PC-3 (cell line): ENCODE data around the gene WAC. TPM values are rescaled to one million over a fixed set of nuclear protein-coding genes. Genes with fewer than 3 reads are reported as not detected.

ENCODE experiments used
- ATAC-seq: fragments of 200-7000 bp; cut with Tn5 transposase; 2 replicates; pipeline ENCODE4 v1.9.1; 2020; ENCODE audit warnings: mild to moderate bottlenecking, moderate library complexity
- BruUV-seq: library from RNA; stranded (reverse); fragments of 400-500 nt; replicated peaks from 2 replicates; lab custom pipeline; 2021; lab: Mats Ljungman, UMichigan
- CTCF ChIA-PET: fragments of 300-600 bp; sonication (Branson Sonifier 250); formaldehyde crosslinking; loops from one replicate; lab custom pipeline; 2022; ENCODE audit warnings: antibody characterized with exemption; lab: Charles Lee
- POLR2A ChIA-PET: fragments of 300-600 bp; sonication (Branson Sonifier 250); formaldehyde crosslinking; loops from one replicate; lab custom pipeline; 2022; ENCODE audit warnings: antibody characterized with exemption; ENCODE audit not compliant: unreplicated experiment; lab: Charles Lee
- DNase-seq: peaks from one replicate; pipeline ENCODE4 v3.0.0-alpha.2; 2015
- H2AFZ ChIP-seq: fragments of 300-600 bp; sonication (generic); 2 replicates; pipeline ENCODE4 v1.6.0; 2016; ENCODE audit warnings: antibody characterized with exemption, low read length
- H3F3A ChIP-seq: fragments of 300-600 bp; sonication (generic); one replicate; pipeline ENCODE4 v1.6.0; 2017; ENCODE audit warnings: antibody characterized with exemption, low read length, control low read depth, mild to moderate bottlenecking; ENCODE audit not compliant: unreplicated experiment
- H3K27ac ChIP-seq: fragments of 300-600 bp; sonication (generic); 2 replicates; pipeline ENCODE4 v1.5.1; 2016; ENCODE audit warnings: mild to moderate bottlenecking, low read length
- H3K27me3 ChIP-seq: fragments of 300-600 bp; sonication (generic); 2 replicates; pipeline ENCODE4 v1.6.1; 2016; ENCODE audit warnings: low read length, mixed read lengths
- H3K36me3 ChIP-seq: fragments of 300-600 bp; sonication (generic); 2 replicates; pipeline ENCODE4 v1.6.1; 2016; ENCODE audit warnings: low read depth, mixed run types, low read length, mixed read lengths
- H3K4me1 ChIP-seq: fragments of 300-600 bp; sonication (generic); 2 replicates; pipeline ENCODE4 v1.5.1; 2016; ENCODE audit warnings: low read length; ENCODE audit not compliant: insufficient read depth
- H3K4me2 ChIP-seq: fragments of 300-600 bp; sonication (generic); 2 replicates; pipeline ENCODE4 v1.6.0; 2016; ENCODE audit warnings: low read length
- H3K4me3 ChIP-seq: fragments of 300-600 bp; sonication (generic); 2 replicates; pipeline ENCODE4 v1.5.1; 2016; ENCODE audit warnings: mild to moderate bottlenecking, low read length, mixed read lengths
- H3K79me2 ChIP-seq: fragments of 300-600 bp; sonication (generic); 2 replicates; pipeline ENCODE4 v1.6.1; 2017; ENCODE audit warnings: low read length, mixed read lengths
- H3K9ac ChIP-seq: fragments of 300-600 bp; sonication (generic); 2 replicates; pipeline ENCODE4 v1.6.0; 2016; ENCODE audit warnings: mild to moderate bottlenecking, low read length
- H3K9me2 ChIP-seq: fragments of 300-600 bp; sonication (generic); replicated peaks from 2 replicates; pipeline ENCODE4 v1.6.1; 2016; ENCODE audit warnings: mixed run types, low read length, mixed read lengths
- H3K9me3 ChIP-seq: fragments of 300-600 bp; sonication (generic); 2 replicates; pipeline ENCODE4 v1.6.1; 2016; ENCODE audit warnings: low read length, mixed read lengths
- H4K20me1 ChIP-seq: fragments of 300-600 bp; sonication (generic); 2 replicates; pipeline ENCODE4 v1.6.1; 2016; ENCODE audit warnings: low read length, mixed read lengths
- CTCF ChIP-seq: fragments of 300-600 bp; sonication (generic); conservative IDR thresholded peaks from 2 replicates; pipeline ENCODE4 v1.5.1; 2017; ENCODE audit warnings: antibody characterized with exemption, low read depth, mild to moderate bottlenecking, low read length
- EZH2 ChIP-seq: fragments of 300-600 bp; sonication (generic); IDR thresholded peaks from one replicate; pipeline ENCODE4 v1.6.1; 2017; ENCODE audit warnings: antibody characterized with exemption, mild to moderate bottlenecking, low read length; ENCODE audit not compliant: unreplicated experiment
- EZH2phosphoT487 ChIP-seq: fragments of 300-600 bp; sonication (generic); IDR thresholded peaks from 2 replicates; pipeline ENCODE4 v1.6.1; 2018; ENCODE audit warnings: mild to moderate bottlenecking, antibody characterized with exemption, low read length, borderline replicate concordance
- intact Hi-C: fragments of 100-400 bp; cut with micrococcal nuclease; formaldehyde crosslinking; loops from 2 replicates; pipeline ENCODE4 v1.9.0; 2023
- total RNA-seq: library from RNA; depleted of rRNA; stranded (reverse); fragments of >200 nt; gene quantifications from 2 replicates; pipeline ENCODE4 v1.2.3, GENCODE V29; 2014

WAC gene
- total RNA-seq, 1 experiment from 2014 or later = 49.2 TPM

- peaks cover 3% of the 10 kb centered on the region; the same call in 1 of the 2 replicates for H3K36me3 ChIP-seq
- no peaks in the 10 kb centered on the region for H3K4me1 ChIP-seq
- no peaks in the 10 kb centered on the region for H3K27me3 ChIP-seq
- no peak overlapping the region for H3K4me3 ChIP-seq
- no peaks in the 10 kb centered on the region for H3K9me2 ChIP-seq
- H3K79me2 ChIP-seq = peaks cover 100% of the 10 kb centered on the region
- no peak overlapping the region for H2AFZ ChIP-seq
- TF ChIP-seq EZH2phosphoT487 (no peak), CTCF (no peak), EZH2 (no peak)
- peaks cover 52% of the 10 kb centered on the region; the same call in 1 of the 2 replicates for H4K20me1 ChIP-seq
- ATAC-seq (no peak), DNase-seq (no peak)
- H3K9me3 ChIP-seq = no peaks in the 10 kb centered on the region
- intact Hi-C loops = no loop called here
- BruUV-seq = no TSS peak
- ChIA-PET CTCF (no interaction called here), POLR2A (no interaction called here)
- H3K9ac ChIP-seq = no peak overlapping the region
- H3F3A ChIP-seq = no peaks in the 10 kb centered on the region
- H3K27ac ChIP-seq = no peak overlapping the region
- no peak overlapping the region for H3K4me2 ChIP-seq
These were observed 42.9 kb downstream of the WAC start for GRCh38 chr10:28575852-28576251.

- intact Hi-C loops = no loop called here
- H3K9me3 ChIP-seq = no peaks in the 10 kb centered on the region
- peaks cover 3% of the 10 kb centered on the region; the same call in 1 of the 2 replicates for H3K36me3 ChIP-seq
These were observed 44.6 kb downstream of the WAC start for GRCh38 chr10:28577506-28577905.

More at GRCh38 chr10:28577506-28577905, 44.6 kb downstream of the WAC start:
- H3K9me2 ChIP-seq = no peaks in the 10 kb centered on the region
- H4K20me1 ChIP-seq = peaks cover 58% of the 10 kb centered on the region
- BruUV-seq = no TSS peak
- H3K27me3 ChIP-seq = no peaks in the 10 kb centered on the region
- H3K4me1 ChIP-seq = no peaks in the 10 kb centered on the region
- H3F3A ChIP-seq = no peaks in the 10 kb centered on the region
- H3K27ac ChIP-seq = no peak overlapping the region
- H3K9ac ChIP-seq = no peak overlapping the region
- ChIA-PET CTCF (no interaction called here), POLR2A (no interaction called here)
- peaks cover 100% of the 10 kb centered on the region for H3K79me2 ChIP-seq
- no peak overlapping the region for H3K4me2 ChIP-seq
- H3K4me3 ChIP-seq = no peak overlapping the region
- ATAC-seq (no peak), DNase-seq (no peak)
- H2AFZ ChIP-seq = no peak overlapping the region
- no peak for TF ChIP-seq EZH2
- no peak for TF ChIP-seq EZH2phosphoT487
- TF ChIP-seq CTCF = no peak
